CD14-positive monocyte (primary cell): Measurements from ENCODE around the gene GPRC5B. TPM values are rescaled to one million over a fixed set of nuclear protein-coding genes. Genes with fewer than 3 reads are reported as not detected.

Source experiments
- DNase-seq, 3 donors: peaks; one replicate each; pipeline ENCODE4 v3.0.0-alpha.2; 2011 to 2022
- H2AFZ ChIP-seq: 2 replicates; pipeline ENCODE4 v1.6.0; 2012; ENCODE audit warnings: mild to moderate bottlenecking, low read depth, low read length, inconsistent platforms; ENCODE audit not compliant: insufficient read depth, poor library complexity, severe bottlenecking
- H3K27ac ChIP-seq, 2 donors: 1 replicate in 1 of 2; 2 replicates in 1 of 2; pipeline ENCODE4 v1.5.1; 2012 to 2013; ENCODE audit warnings: low read length in 2 of 2, control low read depth in 1 of 2, inconsistent platforms in 1 of 2, low read depth in 1 of 2, mild to moderate bottlenecking in 1 of 2
- H3K27me3 ChIP-seq, 2 donors: one replicate each; pipeline versions ENCODE4 v1.6.0 to v1.6.1; 2011 to 2013; ENCODE audit warnings: low read length in 2 of 2; ENCODE audit not compliant: control insufficient read depth in 2 of 2, insufficient read depth in 2 of 2
- H3K36me3 ChIP-seq, 2 donors: replicated peaks in 1 of 2; 1 replicate in 1 of 2; 2 replicates in 1 of 2; pipeline versions ENCODE4 v1.5.1 to v1.6.1; 2012 to 2013; ENCODE audit warnings: low read length in 2 of 2, control low read depth in 1 of 2, inconsistent platforms in 1 of 2, mild to moderate bottlenecking in 1 of 2; ENCODE audit not compliant: insufficient read depth in 2 of 2, control insufficient read depth in 1 of 2
- H3K4me1 ChIP-seq, 2 donors: 1 replicate in 1 of 2; 2 replicates in 1 of 2; pipeline versions ENCODE4 v1.5.1 to v1.6.1; 2012 to 2013; ENCODE audit warnings: low read length in 2 of 2, control low read depth in 1 of 2, inconsistent platforms in 1 of 2, mild to moderate bottlenecking in 1 of 2, moderate library complexity in 1 of 2; ENCODE audit not compliant: insufficient read depth in 2 of 2, control insufficient read depth in 1 of 2
- H3K4me2 ChIP-seq: replicated peaks from 2 replicates; pipeline ENCODE3; 2012; ENCODE audit warnings: low read length, moderate library complexity, mild to moderate bottlenecking; ENCODE audit not compliant: poor library complexity, severe bottlenecking; ENCODE audit errors: extremely low read depth
- H3K4me3 ChIP-seq, 3 experiments: fragments of 200-600 bp in 1 of 3; sonication (generic) in 1 of 3; replicated peaks in 1 of 3; 1 replicate in 2 of 3; 2 replicates in 1 of 3; pipeline ENCODE4 v1.5.1; 2011 to 2013; ENCODE audit warnings: low read length in 3 of 3, mild to moderate bottlenecking in 3 of 3, control low read depth in 2 of 3, low read depth in 2 of 3, inconsistent platforms in 1 of 3, moderate library complexity in 1 of 3
- H3K79me2 ChIP-seq: 2 replicates; pipeline ENCODE4 v1.6.0; 2012; ENCODE audit warnings: mild to moderate bottlenecking, control low read depth, inconsistent platforms, low read length, moderate library complexity; ENCODE audit not compliant: insufficient read depth
- H3K9ac ChIP-seq: 2 replicates; pipeline ENCODE4 v1.6.0; 2017; ENCODE audit warnings: low read length, mild to moderate bottlenecking; ENCODE audit not compliant: insufficient read depth, poor library complexity, severe bottlenecking
- H3K9me3 ChIP-seq, 2 donors: replicated peaks in 1 of 2; 1 replicate in 1 of 2; 2 replicates in 1 of 2; pipeline versions ENCODE4 v1.5.1 to v1.6.1; 2012 to 2013; ENCODE audit warnings: low read length in 2 of 2, control low read depth in 1 of 2; ENCODE audit not compliant: control insufficient read depth in 1 of 2, insufficient read depth in 1 of 2
- H4K20me1 ChIP-seq: 2 replicates; pipeline ENCODE4 v1.6.0; 2012; ENCODE audit warnings: mild to moderate bottlenecking, low read length, control low read depth, moderate library complexity; ENCODE audit not compliant: insufficient read depth
- H3K27ac Mint-ChIP-seq, 7 donors: one replicate each; pipeline ENCODE4 v1.8.0; 2020; ENCODE audit warnings: mild to moderate bottlenecking in 7 of 7, mixed read lengths in 7 of 7, moderate library complexity in 6 of 7, inconsistent platforms in 2 of 7
- H3K27me3 Mint-ChIP-seq, 3 donors: one replicate each; pipeline ENCODE4 v1.8.0; 2021 to 2022; ENCODE audit warnings: low read depth in 3 of 3, mild to moderate bottlenecking in 3 of 3, mixed read lengths in 3 of 3, moderate library complexity in 3 of 3, inconsistent platforms in 1 of 3
- H3K36me3 Mint-ChIP-seq, 2 donors: one replicate each; pipeline ENCODE4 v1.8.0; 2020; ENCODE audit warnings: mixed read lengths in 2 of 2, inconsistent platforms in 1 of 2, mild to moderate bottlenecking in 1 of 2
- H3K4me1 Mint-ChIP-seq: one replicate; pipeline ENCODE4 v1.8.0; 2020; ENCODE audit warnings: mild to moderate bottlenecking, mixed read lengths
- H3K4me3 Mint-ChIP-seq, 2 donors: one replicate each; pipeline ENCODE4 v1.8.0; 2020; ENCODE audit warnings: mild to moderate bottlenecking in 2 of 2, mixed read lengths in 2 of 2, moderate library complexity in 1 of 2
- H3K9me3 Mint-ChIP-seq, 7 donors: one replicate each; pipeline ENCODE4 v1.8.0; 2020 to 2022; ENCODE audit warnings: mixed read lengths in 7 of 7, mild to moderate bottlenecking in 6 of 7, moderate library complexity in 6 of 7, inconsistent platforms in 2 of 7
- CTCF ChIP-seq: fragments of 200-600 bp; IDR thresholded peaks from one replicate; pipeline ENCODE4 v1.8.0; 2022; ENCODE audit warnings: antibody characterized with exemption, mild to moderate bottlenecking
- WGBS: methylation state at CpG from one replicate; pipeline ENCODE4 v1.1.5; 2013; ENCODE audit warnings: missing lambda C conversion rate; ENCODE audit not compliant: insufficient coverage; 5-methylcytosine and 5-hydroxymethylcytosine counted together
- intact Hi-C, 2 donors: fragments of 100-400 bp; cut with micrococcal nuclease; formaldehyde crosslinking; loops; one replicate each; pipeline versions ENCODE4 v1.15.0 to v1.15.1; 2023
- polyA plus RNA-seq, 3 donors: library from polyadenylated mRNA; depleted of rRNA in 1 of 3; unstranded in 2 of 3; stranded (reverse) in 1 of 3; fragments of 300-500 nt in 2 of 3; fragments of >200 nt in 1 of 3; fragmentation: Illumina TruSeq in 2 of 3; gene quantifications; 1 replicate in 2 of 3; 2 replicates in 1 of 3; pipeline ENCODE4 v1.2.3, GENCODE V29; 2012 to 2021

GPRC5B gene
- polyA plus RNA-seq, 3 donors, result 0.06 to 0.24 TPM; not detected in 1

GRCh38 chr16:19888834-19889233, 4.2 kb upstream of the GPRC5B start:
- intact Hi-C loops, result loop anchor here (5.0 to 10.0 kb wide), 2 partner anchors 332 to 804 kb away; partner anchors contain the start of gene VPS35L (in 1 of the 2)

More at GRCh38 chr16:19888834-19889233, 4.2 kb upstream of the GPRC5B start:
- Mint-ChIP-seq H3K27me3 (peaks cover 22 to 29% (median 25%) of the 10 kb centered on the region in 3 donors), H3K4me3 (no peak overlapping the region), H3K36me3 (peaks cover 5% of the 10 kb centered on the region in 2 donors), H3K9me3 (peaks cover 0 to 10% (median 5%) of the 10 kb centered on the region in 7 donors), H3K27ac (no peak overlapping the region), H3K4me1 (peaks cover 18% of the 10 kb centered on the region)
- peaks cover 11 to 22% of the 10 kb centered on the region in 2 donors for H3K27me3 ChIP-seq
- H3K4me3 ChIP-seq, result no peak overlapping the region
- TF ChIP-seq CTCF, result no peak
- no peak overlapping the region for H3K4me2 ChIP-seq
- WGBS, result 94% methylated on average over 3 of the region's 3 CpGs
- no peaks in the 10 kb centered on the region for H3K79me2 ChIP-seq
- no peaks in the 10 kb centered on the region for H4K20me1 ChIP-seq
- peaks cover 0 to 9% of the 10 kb centered on the region in 2 donors for H3K9me3 ChIP-seq
- no peak overlapping the region for H2AFZ ChIP-seq
- H3K9ac ChIP-seq, result no peak overlapping the region
- DNase-seq, result no peak
- no peak overlapping the region for H3K27ac ChIP-seq
- H3K4me1 ChIP-seq, result peaks cover 22 to 24% of the 10 kb centered on the region in 2 donors
- H3K36me3 ChIP-seq, result no peaks in the 10 kb centered on the region
